PC-9 (cell line): Measurements from ENCODE around the gene CKMT2. TPM values are rescaled to one million over a fixed set of nuclear protein-coding genes. Genes with fewer than 3 reads are reported as not detected.
A peak's percentile ranks its signal among the peaks of the same experiment; 100 is the strongest.

Source experiments
- BruUV-seq: library from RNA; stranded (reverse); fragments of 400-500 nt; replicated peaks from 2 replicates; lab custom pipeline; 2021; lab: Mats Ljungman, UMichigan
- CTCF ChIA-PET: fragments of 300-600 bp; sonication (Branson Sonifier 250); formaldehyde crosslinking; loops from one replicate; lab custom pipeline; 2022; ENCODE audit warnings: antibody characterized with exemption; lab: Charles Lee
- POLR2A ChIA-PET: fragments of 300-600 bp; sonication (Branson Sonifier 250); formaldehyde crosslinking; loops from one replicate; lab custom pipeline; 2022; ENCODE audit warnings: antibody characterized with exemption; ENCODE audit not compliant: unreplicated experiment; lab: Charles Lee
- DNase-seq, 2 experiments: peaks; one replicate each; pipeline versions ENCODE4 v3.0.0 to v3.0.0-alpha.2; 2015 to 2022; ENCODE audit warnings: mixed read lengths in 1 of 2
- H2AFZ ChIP-seq: fragments of 200-600 bp; sonication (generic); 2 replicates; pipeline ENCODE4 v1.8.1; 2017; ENCODE audit warnings: antibody characterized with exemption
- H3F3A ChIP-seq: fragments of 200-600 bp; sonication (generic); 2 replicates; pipeline ENCODE4 v1.8.1; 2017; ENCODE audit warnings: antibody characterized with exemption, mild to moderate bottlenecking, low read depth; ENCODE audit not compliant: insufficient read depth
- H3K27ac ChIP-seq: fragments of 200-600 bp; sonication (generic); 2 replicates; pipeline ENCODE4 v1.6.1; 2016; ENCODE audit warnings: mixed run types
- H3K27me3 ChIP-seq: fragments of 200-600 bp; sonication (generic); 2 replicates; pipeline ENCODE4 v1.6.1; 2016; ENCODE audit warnings: low read depth, mixed run types; ENCODE audit not compliant: insufficient read depth
- H3K36me3 ChIP-seq: fragments of 200-600 bp; sonication (generic); 2 replicates; pipeline ENCODE4 v1.6.1; 2016; ENCODE audit warnings: low read depth, mixed run types
- H3K4me1 ChIP-seq: fragments of 200-600 bp; sonication (generic); replicated peaks from 2 replicates; pipeline ENCODE4 v1.6.1; 2016; ENCODE audit warnings: mixed run types; ENCODE audit not compliant: insufficient read depth
- H3K4me2 ChIP-seq: fragments of 200-600 bp; sonication (generic); 2 replicates; pipeline ENCODE4 v1.6.1; 2017; ENCODE audit warnings: mixed run types
- H3K4me3 ChIP-seq: fragments of 200-600 bp; sonication (generic); 2 replicates; pipeline ENCODE4 v1.6.1; 2016; ENCODE audit warnings: mixed run types
- H3K79me2 ChIP-seq: fragments of 200-600 bp; sonication (generic); 2 replicates; pipeline ENCODE4 v1.6.1; 2017; ENCODE audit warnings: low read depth, mixed run types
- H3K9me2 ChIP-seq: fragments of 200-600 bp; sonication (generic); 2 replicates; pipeline ENCODE4 v1.8.1; 2017; ENCODE audit warnings: mild to moderate bottlenecking; ENCODE audit not compliant: insufficient read depth
- H3K9me3 ChIP-seq: fragments of 200-600 bp; sonication (generic); 2 replicates; pipeline ENCODE4 v1.8.1; 2016; ENCODE audit warnings: low read depth; ENCODE audit not compliant: insufficient read depth
- H4K20me1 ChIP-seq: fragments of 200-600 bp; sonication (generic); 2 replicates; pipeline ENCODE4 v1.8.1; 2017; ENCODE audit not compliant: insufficient read depth
- CTCF ChIP-seq: fragments of 200-600 bp; sonication (generic); conservative IDR thresholded peaks from 2 replicates; pipeline ENCODE4 v1.6.1; 2017; ENCODE audit warnings: mixed run types, antibody characterized with exemption, mild to moderate bottlenecking, moderate library complexity
- EZH2 ChIP-seq: fragments of 200-600 bp; sonication (generic); IDR thresholded peaks from 2 replicates; pipeline ENCODE4 v1.8.0; 2017; ENCODE audit warnings: antibody characterized with exemption, low read depth
- intact Hi-C: fragments of 100-400 bp; cut with micrococcal nuclease; formaldehyde crosslinking; loops from one replicate; pipeline ENCODE4 v1.10.0; 2022; ENCODE audit not compliant: unreplicated experiment
- total RNA-seq: library from RNA; stranded (reverse); gene quantifications from 2 replicates; pipeline ENCODE4 v1.2.3, GENCODE V29; 2021

The CKMT2 gene
- total RNA-seq, 1 experiment from 2014 or later: not detected

DNA sequence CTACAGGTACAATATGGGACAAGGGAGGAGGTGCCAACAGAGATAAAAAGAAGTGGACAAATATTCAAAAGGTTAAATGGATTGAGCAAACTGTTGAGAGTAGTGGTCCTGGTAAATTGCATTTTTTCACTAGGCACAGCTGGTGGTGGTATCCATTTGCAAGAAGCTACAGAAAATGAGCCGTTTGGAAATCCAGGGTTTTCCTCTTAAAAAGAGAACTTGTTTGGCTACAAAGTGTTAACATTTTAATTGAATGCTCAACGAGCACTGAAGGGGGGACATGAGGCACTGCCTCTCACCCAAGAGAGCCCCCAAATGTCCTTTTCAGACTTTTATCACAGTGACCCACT lies 67.8 kb downstream of the CKMT2 start:
- intact Hi-C loops: no loop called here
- peak overlapping the region; percentile 88 for H3K4me2 ChIP-seq
- TF ChIP-seq EZH2 (no peak), CTCF (no peak)
- ChIA-PET POLR2A (no interaction called here), CTCF (interaction anchor here (0.7 kb wide), 1 partner anchor 140 kb away, joined by 3 read pairs; no protein-coding TSS in a partner anchor)
- TSS peak; percentile 81 for BruUV-seq
- H3F3A ChIP-seq: no peaks in the 10 kb centered on the region
- no peak for DNase-seq
- H3K9me3 ChIP-seq: no peaks in the 10 kb centered on the region
- H2AFZ ChIP-seq: peak overlapping the region; percentile 94
- peaks cover 27% of the 10 kb centered on the region for H3K4me1 ChIP-seq
- 0 out of 2 replicates have a peak, but pooled peaks cover 3% of the 10 kb centered on the region for H4K20me1 ChIP-seq
- H3K79me2 ChIP-seq: peaks cover 45% of the 10 kb centered on the region
- H3K36me3 ChIP-seq: no peaks in the 10 kb centered on the region
- H3K4me3 ChIP-seq: peak overlapping the region; percentile 81
- H3K27ac ChIP-seq: peak overlapping the region; percentile 48
- no peaks in the 10 kb centered on the region for H3K27me3 ChIP-seq
- no peaks in the 10 kb centered on the region for H3K9me2 ChIP-seq

GRCh38 chr5:81301271-81302015 lies 68.3 kb downstream of the CKMT2 start, which contains the start of gene ZCCHC9:
TSS of gene ZCCHC9 (plus strand) at chr5:81301587. CDS start at chr5:81304758, 3,171 bp downstream.
- BruUV-seq: no TSS peak
- ChIA-PET CTCF (interaction anchor here (0.5 to 0.7 kb wide), 2 partner anchors 99 to 864 kb away, joined by 3 read pairs; no protein-coding TSS in a partner anchor), POLR2A (no interaction called here)
- Histone ChIP-seq H3K27ac (peak within 1 kb of the TSS; percentile 48), H4K20me1 (0 out of 2 replicates have a peak, but pooled peaks cover 3% of the 10 kb centered on the region), H2AFZ (peak within 1 kb of the TSS; percentile 94), H3K36me3 (no peaks in the 10 kb centered on the region), H3K4me3 (peak within 1 kb of the TSS; percentile 81), H3K79me2 (peaks cover 45% of the 10 kb centered on the region), H3K9me3 (no peaks in the 10 kb centered on the region), H3K9me2 (no peaks in the 10 kb centered on the region), H3K4me2 (peak within 1 kb of the TSS; percentile 88), H3K27me3 (no peaks in the 10 kb centered on the region), H3F3A (no peaks in the 10 kb centered on the region), H3K4me1 (peaks cover 27% of the 10 kb centered on the region)
- TF ChIP-seq CTCF: no peak; the same call in 1 of the 2 replicates
- no peak for TF ChIP-seq EZH2
- DNase-seq: peak; percentile 82 to 83
- intact Hi-C loops: no loop called here

DNA sequence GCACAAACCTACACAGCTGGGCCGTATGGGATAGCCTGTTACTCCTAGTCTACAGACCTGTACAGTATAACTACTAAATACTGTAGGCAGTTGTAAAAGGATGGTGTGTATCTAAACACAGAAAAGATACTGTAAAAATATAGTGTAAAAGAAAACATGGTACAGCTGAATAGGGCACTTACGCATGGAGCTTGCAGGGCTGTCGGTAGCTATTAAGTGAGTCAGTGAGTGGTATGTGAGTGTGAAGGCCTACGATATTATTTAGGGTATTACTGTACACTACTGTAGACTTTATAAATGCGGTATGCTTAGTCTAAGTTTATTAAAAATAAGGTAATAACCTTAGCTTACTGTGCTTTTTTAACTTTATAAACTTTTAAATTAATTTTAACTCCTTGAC lies 69.5 kb downstream of the CKMT2 start:
- H3K4me3 ChIP-seq: peak overlapping the region; percentile 81
- CTCF ChIA-PET: interaction anchor here (0.7 kb wide), 1 partner anchor 1985 kb away, joined by 4 read pairs; no protein-coding TSS in a partner anchor
- BruUV-seq: no TSS peak
- peaks cover 27% of the 10 kb centered on the region for H3K4me1 ChIP-seq
- peak overlapping the region; percentile 88 for H3K4me2 ChIP-seq
- POLR2A ChIA-PET: interaction anchor here (0.6 kb wide), 1 partner anchor 118 kb away, joined by 11 read pairs; no protein-coding TSS in a partner anchor
- H3K9me3 ChIP-seq: no peaks in the 10 kb centered on the region
- H3K27ac ChIP-seq: no peak overlapping the region
- TF ChIP-seq CTCF: no peak
- TF ChIP-seq EZH2: no peak
- no peak for DNase-seq
- intact Hi-C loops: no loop called here
- 0 out of 2 replicates have a peak, but pooled peaks cover 3% of the 10 kb centered on the region for H4K20me1 ChIP-seq
- no peaks in the 10 kb centered on the region for H3K36me3 ChIP-seq
- H3K9me2 ChIP-seq: no peaks in the 10 kb centered on the region
- peaks cover 45% of the 10 kb centered on the region for H3K79me2 ChIP-seq
- H2AFZ ChIP-seq: peak overlapping the region; percentile 94
- H3K27me3 ChIP-seq: no peaks in the 10 kb centered on the region
- H3F3A ChIP-seq: no peaks in the 10 kb centered on the region
